ENCODE measurements around the gene GPRIN3. TPM values are rescaled to one million over a fixed set of nuclear protein-coding genes. Genes with fewer than 3 reads are reported as not detected.

The GPRIN3 gene
- polyA plus RNA-seq (2013, experiment 1 of 2; ENCODE audit: insufficient read length) = 0.04 TPM
- polyA plus RNA-seq (2013, experiment 2 of 2; ENCODE audit: insufficient read length) = 0.02 TPM

GRCh38 chr4:89307446-89308160 lies at the start of gene GPRIN3:
Gene GPRIN3, minus strand, starts transcription at chr4:89307800. Its CDS starts 57,690 bp downstream, at chr4:89250110.
- DNase-seq = peak; percentile 17

- no peak for DNase-seq
Observed at GRCh38 chr4:89357340-89357739, 49.7 kb upstream of the GPRIN3 start.

GRCh38 chr4:89356086-89356485 lies 48.5 kb upstream of the GPRIN3 start:
- no peak for DNase-seq

GRCh38 chr4:89353514-89353913 lies 45.9 kb upstream of the GPRIN3 start:
- no peak for DNase-seq

GRCh38 chr4:89352541-89352940 lies 44.9 kb upstream of the GPRIN3 start:
- DNase-seq = no peak

- DNase-seq = no peak
Observed at GRCh38 chr4:89351201-89351600, 43.6 kb upstream of the GPRIN3 start.

GRCh38 chr4:89347363-89348025 lies 39.9 kb upstream of the GPRIN3 start:
- no peak for DNase-seq

- DNase-seq = no peak
Observed at GRCh38 chr4:89344571-89344970, 37.0 kb upstream of the GPRIN3 start.

GRCh38 chr4:89338206-89338605 lies 30.6 kb upstream of the GPRIN3 start:
- no peak for DNase-seq

- no peak for DNase-seq
Observed at GRCh38 chr4:89337681-89338080, 30.1 kb upstream of the GPRIN3 start.

- no peak for DNase-seq
Observed at GRCh38 chr4:89336818-89337420, 29.3 kb upstream of the GPRIN3 start.

GRCh38 chr4:89334830-89335229 lies 27.2 kb upstream of the GPRIN3 start:
- DNase-seq = no peak

GRCh38 chr4:89334311-89334710 lies 26.7 kb upstream of the GPRIN3 start:
- no peak for DNase-seq

GRCh38 chr4:89331686-89332544 lies 24.3 kb upstream of the GPRIN3 start:
- DNase-seq = no peak

GRCh38 chr4:89331197-89331596 lies 23.6 kb upstream of the GPRIN3 start:
- no peak for DNase-seq

- DNase-seq = no peak
Observed at GRCh38 chr4:89329280-89329679, 21.7 kb upstream of the GPRIN3 start.

GRCh38 chr4:89324671-89325070 lies 17.1 kb upstream of the GPRIN3 start:
- DNase-seq = peak; percentile 29

GRCh38 chr4:89322671-89323070 lies 15.1 kb upstream of the GPRIN3 start:
- no peak for DNase-seq

- no peak for DNase-seq
Observed at GRCh38 chr4:89319756-89320155, 12.2 kb upstream of the GPRIN3 start.

GRCh38 chr4:89316931-89317366 lies 9.3 kb upstream of the GPRIN3 start:
- peak; percentile 44 for DNase-seq

GRCh38 chr4:89316211-89316610 lies 8.6 kb upstream of the GPRIN3 start:
- no peak for DNase-seq

- peak; percentile 16 for DNase-seq
Observed at GRCh38 chr4:89314291-89314690, 6.7 kb upstream of the GPRIN3 start.

GRCh38 chr4:89312066-89312465 lies 4.5 kb upstream of the GPRIN3 start:
- DNase-seq = no peak

All from fibroblast of skin of back (primary cell).